HEK293 (cell line): ENCODE measurements around the gene GMPR.

Source experiments
- CTCF ChIA-PET: fragments of 350-600 bp; formaldehyde crosslinking; extraction: SDS; loops from one replicate; lab custom pipeline; 2021; ENCODE audit warnings: antibody characterized with exemption; lab: Yijun Ruan, JAX
- POLR2A ChIA-PET: fragments of 300-600 bp; formaldehyde crosslinking; extraction: SDS; loops from one replicate; lab custom pipeline; 2020; ENCODE audit warnings: antibody characterized with exemption, inconsistent platforms; lab: Yijun Ruan, JAX
- H3K27ac ChIP-seq: fragments of 200-500 bp; sonication (Bioruptor generic); 2 replicates; pipeline ENCODE4 v1.5.1; 2014; ENCODE audit warnings: low read depth, low read length, control low read depth, inconsistent platforms; ENCODE audit errors: extremely low read depth
- H3K36me3 ChIP-seq, 2 experiments: fragments of 200-500 bp in 1 of 2; sonication (Bioruptor generic) in 1 of 2; 1 replicate in 1 of 2; 2 replicates in 1 of 2; pipeline ENCODE4 v1.5.1; 2014 to 2017; ENCODE audit warnings: inconsistent platforms in 2 of 2, low read length in 2 of 2; ENCODE audit not compliant: control insufficient read depth in 2 of 2, insufficient read depth in 1 of 2
- H3K4me1 ChIP-seq: fragments of 200-500 bp; sonication (Bioruptor generic); 2 replicates; pipeline ENCODE4 v1.5.1; 2014; ENCODE audit warnings: mild to moderate bottlenecking, low read length, inconsistent platforms; ENCODE audit not compliant: control insufficient read depth, insufficient read depth
- H3K4me3 ChIP-seq: 2 replicates; pipeline ENCODE4 v1.5.1; 2011; ENCODE audit warnings: low read depth, mild to moderate bottlenecking, control low read depth, low read length, moderate library complexity
- H3K9me3 ChIP-seq: fragments of 200-500 bp; sonication (Bioruptor generic); 2 replicates; pipeline ENCODE4 v1.5.1; 2014; ENCODE audit warnings: low read depth, low read length, inconsistent platforms; ENCODE audit not compliant: control insufficient read depth, insufficient read depth
- KLF17 ChIP-seq: fragments of 450-650 bp; formaldehyde crosslinking; IDR thresholded peaks from 2 replicates; pipeline ENCODE4 v1.5.1; 2016; ENCODE audit warnings: missing biosample characterization, missing genetic modification characterization
- PRDM1 ChIP-seq: fragments of 450-650 bp; formaldehyde crosslinking; IDR thresholded peaks from 2 replicates; pipeline ENCODE4; 2016; ENCODE audit warnings: missing biosample characterization, missing genetic modification characterization
- YY2 ChIP-seq: fragments of 450-650 bp; formaldehyde crosslinking; IDR thresholded peaks from 2 replicates; pipeline ENCODE4 v1.5.1; 2016; ENCODE audit warnings: missing biosample characterization, missing genetic modification characterization
- ZNF132 ChIP-seq: fragments of 450-650 bp; formaldehyde crosslinking; IDR thresholded peaks from 2 replicates; pipeline ENCODE4 v1.5.1; 2017; ENCODE audit warnings: missing biosample characterization, missing genetic modification characterization, borderline replicate concordance
- ZNF362 ChIP-seq: fragments of 450-650 bp; formaldehyde crosslinking; IDR thresholded peaks from 2 replicates; pipeline ENCODE4 v1.5.1; 2016; ENCODE audit warnings: missing biosample characterization, missing genetic modification characterization
- ZNF366 ChIP-seq: fragments of 450-650 bp; formaldehyde crosslinking; conservative IDR thresholded peaks from 2 replicates; pipeline ENCODE4 v1.5.1; 2016; ENCODE audit warnings: missing biosample characterization, missing genetic modification characterization
- ZNF555 ChIP-seq: fragments of 450-650 bp; formaldehyde crosslinking; conservative IDR thresholded peaks from 2 replicates; pipeline ENCODE4 v1.5.1; 2017; ENCODE audit warnings: missing biosample characterization, mild to moderate bottlenecking, missing genetic modification characterization, inconsistent platforms
- ZNF660 ChIP-seq: fragments of 450-650 bp; IDR thresholded peaks from 2 replicates; pipeline ENCODE4 v1.5.1; 2018; ENCODE audit warnings: missing biosample characterization, mild to moderate bottlenecking, missing genetic modification characterization
- ZNF776 ChIP-seq: fragments of 450-650 bp; formaldehyde crosslinking; IDR thresholded peaks from 2 replicates; pipeline ENCODE4 v1.5.0; 2017; ENCODE audit warnings: missing biosample characterization, missing genetic modification characterization, borderline replicate concordance
- ZSCAN30 ChIP-seq: fragments of 450-650 bp; IDR thresholded peaks from 2 replicates; pipeline ENCODE4 v1.5.1; 2018; ENCODE audit warnings: missing biosample characterization, mild to moderate bottlenecking, missing genetic modification characterization, moderate library complexity
- TF ChIP-seq, protein P1 (sequence below): fragments of 450-650 bp; formaldehyde crosslinking; IDR thresholded peaks from 2 replicates; pipeline ENCODE4 v1.5.1; 2016; ENCODE audit warnings: missing biosample characterization, missing genetic modification characterization
- TF ChIP-seq, protein P2 (sequence below): fragments of 450-650 bp; formaldehyde crosslinking; IDR thresholded peaks from 2 replicates; pipeline ENCODE4 v1.5.1; 2017; ENCODE audit warnings: missing biosample characterization, missing genetic modification characterization
- TF ChIP-seq, protein P3 (sequence below): fragments of 450-650 bp; formaldehyde crosslinking; conservative IDR thresholded peaks from 2 replicates; pipeline ENCODE4 v1.5.1; 2016; ENCODE audit warnings: low read depth, missing biosample characterization, missing genetic modification characterization
- TF ChIP-seq, protein P4 (sequence below): fragments of 450-650 bp; IDR thresholded peaks from 2 replicates; pipeline ENCODE4 v1.5.1; 2018; ENCODE audit warnings: missing biosample characterization, missing genetic modification characterization
- TF ChIP-seq, protein P5 (sequence below): fragments of 450-650 bp; formaldehyde crosslinking; IDR thresholded peaks from 2 replicates; pipeline ENCODE4 v1.5.1; 2016; ENCODE audit warnings: missing biosample characterization, missing genetic modification characterization, low read depth

GMPR gene

DNA sequence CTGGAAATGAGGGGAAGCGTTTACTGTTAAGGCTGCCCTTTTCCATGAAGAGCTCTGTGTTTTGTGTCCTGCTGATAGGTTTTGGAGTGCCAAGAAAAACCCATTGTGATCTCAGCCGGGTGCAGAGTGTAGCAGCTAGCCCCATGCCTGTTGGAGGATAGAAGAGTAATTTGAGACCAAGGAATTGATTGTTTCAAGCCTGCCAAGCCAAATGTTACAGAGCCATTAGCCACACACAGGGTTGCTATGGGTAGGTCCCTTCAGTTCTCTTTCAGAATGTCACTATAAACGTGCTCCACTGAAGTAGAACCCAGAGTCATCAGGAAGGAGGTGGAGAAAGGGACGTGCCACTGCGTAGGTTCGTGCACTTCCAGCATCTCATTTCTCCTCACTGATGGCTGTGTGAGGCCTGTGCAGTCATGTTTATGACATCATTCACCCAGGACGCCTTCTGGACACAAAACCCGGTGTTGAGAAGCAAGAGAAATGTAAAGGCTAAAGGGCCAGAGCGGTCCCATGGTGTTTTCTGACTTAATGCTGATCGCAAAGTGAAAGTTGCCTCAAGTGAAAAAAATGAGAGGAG, 6.6 kb downstream of the GMPR start (continued):
- TF ChIP-seq ZNF555 (no peak), PRDM1 (tag by site-specific recombination) (peak; percentile 90), YY2 (0 out of 2 replicates have a peak, but pooled peaks have one; percentile 21), KLF17 (tag by site-specific recombination) (no peak), ZNF366 (tag by site-specific recombination) (peak; percentile 59), ZSCAN30 (tag by site-specific recombination) (0 out of 2 replicates have a peak, but pooled peaks have one; percentile 8)
- TF ChIP-seq, protein P1, sequence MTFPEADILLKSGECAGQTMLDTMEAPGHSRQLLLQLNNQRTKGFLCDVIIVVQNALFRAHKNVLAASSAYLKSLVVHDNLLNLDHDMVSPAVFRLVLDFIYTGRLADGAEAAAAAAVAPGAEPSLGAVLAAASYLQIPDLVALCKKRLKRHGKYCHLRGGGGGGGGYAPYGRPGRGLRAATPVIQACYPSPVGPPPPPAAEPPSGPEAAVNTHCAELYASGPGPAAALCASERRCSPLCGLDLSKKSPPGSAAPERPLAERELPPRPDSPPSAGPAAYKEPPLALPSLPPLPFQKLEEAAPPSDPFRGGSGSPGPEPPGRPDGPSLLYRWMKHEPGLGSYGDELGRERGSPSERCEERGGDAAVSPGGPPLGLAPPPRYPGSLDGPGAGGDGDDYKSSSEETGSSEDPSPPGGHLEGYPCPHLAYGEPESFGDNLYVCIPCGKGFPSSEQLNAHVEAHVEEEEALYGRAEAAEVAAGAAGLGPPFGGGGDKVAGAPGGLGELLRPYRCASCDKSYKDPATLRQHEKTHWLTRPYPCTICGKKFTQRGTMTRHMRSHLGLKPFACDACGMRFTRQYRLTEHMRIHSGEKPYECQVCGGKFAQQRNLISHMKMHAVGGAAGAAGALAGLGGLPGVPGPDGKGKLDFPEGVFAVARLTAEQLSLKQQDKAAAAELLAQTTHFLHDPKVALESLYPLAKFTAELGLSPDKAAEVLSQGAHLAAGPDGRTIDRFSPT (tag by site-specific recombination) = no peak
- TF ChIP-seq, protein P2, sequence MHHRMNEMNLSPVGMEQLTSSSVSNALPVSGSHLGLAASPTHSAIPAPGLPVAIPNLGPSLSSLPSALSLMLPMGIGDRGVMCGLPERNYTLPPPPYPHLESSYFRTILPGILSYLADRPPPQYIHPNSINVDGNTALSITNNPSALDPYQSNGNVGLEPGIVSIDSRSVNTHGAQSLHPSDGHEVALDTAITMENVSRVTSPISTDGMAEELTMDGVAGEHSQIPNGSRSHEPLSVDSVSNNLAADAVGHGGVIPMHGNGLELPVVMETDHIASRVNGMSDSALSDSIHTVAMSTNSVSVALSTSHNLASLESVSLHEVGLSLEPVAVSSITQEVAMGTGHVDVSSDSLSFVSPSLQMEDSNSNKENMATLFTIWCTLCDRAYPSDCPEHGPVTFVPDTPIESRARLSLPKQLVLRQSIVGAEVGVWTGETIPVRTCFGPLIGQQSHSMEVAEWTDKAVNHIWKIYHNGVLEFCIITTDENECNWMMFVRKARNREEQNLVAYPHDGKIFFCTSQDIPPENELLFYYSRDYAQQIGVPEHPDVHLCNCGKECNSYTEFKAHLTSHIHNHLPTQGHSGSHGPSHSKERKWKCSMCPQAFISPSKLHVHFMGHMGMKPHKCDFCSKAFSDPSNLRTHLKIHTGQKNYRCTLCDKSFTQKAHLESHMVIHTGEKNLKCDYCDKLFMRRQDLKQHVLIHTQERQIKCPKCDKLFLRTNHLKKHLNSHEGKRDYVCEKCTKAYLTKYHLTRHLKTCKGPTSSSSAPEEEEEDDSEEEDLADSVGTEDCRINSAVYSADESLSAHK (tag by site-specific recombination) = peak; percentile 99

DNA sequence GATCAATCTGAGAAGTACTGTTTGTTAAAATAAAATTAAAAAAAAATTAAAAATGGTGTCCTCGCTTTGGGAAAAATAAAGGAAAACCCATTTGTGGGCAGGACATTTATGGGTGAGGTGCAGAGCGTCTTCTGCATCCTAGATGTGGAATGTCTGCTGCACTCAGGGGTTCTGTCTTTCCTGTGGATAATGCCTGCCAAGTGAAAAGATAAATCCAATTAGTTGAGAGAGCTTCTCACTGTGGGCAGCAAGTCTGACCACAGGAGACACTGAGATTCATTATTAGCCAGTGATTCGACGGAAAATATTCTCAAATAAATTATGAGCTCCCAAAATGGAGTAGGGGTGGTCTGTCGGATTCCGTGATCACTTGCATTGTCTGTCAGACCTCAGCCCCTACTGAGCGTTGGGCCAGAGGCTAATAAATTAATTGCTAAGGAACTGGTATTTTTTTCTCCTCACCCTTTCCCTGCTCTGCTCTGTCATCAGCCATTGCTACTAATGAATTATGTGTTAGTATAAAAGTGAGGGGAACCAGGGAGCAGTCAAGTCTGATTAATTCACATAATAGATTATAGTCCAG, 10.0 kb downstream of the GMPR start:
- H3K9me3 ChIP-seq = no peaks in the 10 kb centered on the region
- CTCF ChIA-PET = interaction anchor here (0.6 to 1.6 kb wide), 2 partner anchors 28 to 68 kb away, joined by 6 read pairs; no protein-coding TSS in a partner anchor
- H3K27ac ChIP-seq = no peak overlapping the region
- TF ChIP-seq, protein P3, sequence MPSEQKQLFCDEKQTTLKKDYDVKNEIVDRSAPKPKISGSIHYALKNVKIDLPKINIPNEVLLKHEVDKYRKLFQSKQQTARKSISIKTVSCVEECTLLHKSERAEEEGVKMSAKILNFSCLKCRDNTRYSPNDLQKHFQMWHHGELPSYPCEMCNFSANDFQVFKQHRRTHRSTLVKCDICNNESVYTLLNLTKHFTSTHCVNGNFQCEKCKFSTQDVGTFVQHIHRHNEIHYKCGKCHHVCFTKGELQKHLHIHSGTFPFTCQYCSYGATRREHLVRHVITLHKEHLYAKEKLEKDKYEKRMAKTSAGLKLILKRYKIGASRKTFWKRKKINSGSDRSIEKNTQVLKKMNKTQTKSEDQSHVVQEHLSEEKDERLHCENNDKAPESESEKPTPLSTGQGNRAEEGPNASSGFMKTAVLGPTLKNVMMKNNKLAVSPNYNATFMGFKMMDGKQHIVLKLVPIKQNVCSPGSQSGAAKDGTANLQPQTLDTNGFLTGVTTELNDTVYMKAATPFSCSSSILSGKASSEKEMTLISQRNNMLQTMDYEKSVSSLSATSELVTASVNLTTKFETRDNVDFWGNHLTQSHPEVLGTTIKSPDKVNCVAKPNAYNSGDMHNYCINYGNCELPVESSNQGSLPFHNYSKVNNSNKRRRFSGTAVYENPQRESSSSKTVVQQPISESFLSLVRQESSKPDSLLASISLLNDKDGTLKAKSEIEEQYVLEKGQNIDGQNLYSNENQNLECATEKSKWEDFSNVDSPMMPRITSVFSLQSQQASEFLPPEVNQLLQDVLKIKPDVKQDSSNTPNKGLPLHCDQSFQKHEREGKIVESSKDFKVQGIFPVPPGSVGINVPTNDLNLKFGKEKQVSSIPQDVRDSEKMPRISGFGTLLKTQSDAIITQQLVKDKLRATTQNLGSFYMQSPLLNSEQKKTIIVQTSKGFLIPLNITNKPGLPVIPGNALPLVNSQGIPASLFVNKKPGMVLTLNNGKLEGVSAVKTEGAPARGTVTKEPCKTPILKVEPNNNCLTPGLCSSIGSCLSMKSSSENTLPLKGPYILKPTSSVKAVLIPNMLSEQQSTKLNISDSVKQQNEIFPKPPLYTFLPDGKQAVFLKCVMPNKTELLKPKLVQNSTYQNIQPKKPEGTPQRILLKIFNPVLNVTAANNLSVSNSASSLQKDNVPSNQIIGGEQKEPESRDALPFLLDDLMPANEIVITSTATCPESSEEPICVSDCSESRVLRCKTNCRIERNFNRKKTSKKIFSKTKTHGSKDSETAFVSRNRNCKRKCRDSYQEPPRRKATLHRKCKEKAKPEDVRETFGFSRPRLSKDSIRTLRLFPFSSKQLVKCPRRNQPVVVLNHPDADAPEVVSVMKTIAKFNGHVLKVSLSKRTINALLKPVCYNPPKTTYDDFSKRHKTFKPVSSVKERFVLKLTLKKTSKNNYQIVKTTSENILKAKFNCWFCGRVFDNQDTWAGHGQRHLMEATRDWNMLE = no peak
- no peak overlapping the region for H3K4me3 ChIP-seq
- POLR2A ChIA-PET = interaction anchor here (0.6 kb wide), 1 partner anchor 52 kb away, joined by 4 read pairs; no protein-coding TSS in a partner anchor
- H3K36me3 ChIP-seq = peaks cover 8 to 25% of the 10 kb centered on the region in 2 experiments; a peak in 2 of 3 replicates
- H3K4me1 ChIP-seq = peaks cover 5% of the 10 kb centered on the region

GRCh38 chr6:16249971-16250370, 11.6 kb downstream of the GMPR start:
- ChIA-PET POLR2A (no interaction called here), CTCF (interaction anchor here (0.9 kb wide), 1 partner anchor 26 kb away, joined by 3 read pairs; no protein-coding TSS in a partner anchor)
- no peak overlapping the region for H3K4me3 ChIP-seq
- peaks cover 8 to 30% of the 10 kb centered on the region in 2 experiments; a peak in 2 of 3 replicates for H3K36me3 ChIP-seq
- no peak overlapping the region for H3K27ac ChIP-seq
- no peaks in the 10 kb centered on the region; the same call in 1 of the 2 replicates for H3K4me1 ChIP-seq
- no peaks in the 10 kb centered on the region for H3K9me3 ChIP-seq
- TF ChIP-seq, protein P4, sequence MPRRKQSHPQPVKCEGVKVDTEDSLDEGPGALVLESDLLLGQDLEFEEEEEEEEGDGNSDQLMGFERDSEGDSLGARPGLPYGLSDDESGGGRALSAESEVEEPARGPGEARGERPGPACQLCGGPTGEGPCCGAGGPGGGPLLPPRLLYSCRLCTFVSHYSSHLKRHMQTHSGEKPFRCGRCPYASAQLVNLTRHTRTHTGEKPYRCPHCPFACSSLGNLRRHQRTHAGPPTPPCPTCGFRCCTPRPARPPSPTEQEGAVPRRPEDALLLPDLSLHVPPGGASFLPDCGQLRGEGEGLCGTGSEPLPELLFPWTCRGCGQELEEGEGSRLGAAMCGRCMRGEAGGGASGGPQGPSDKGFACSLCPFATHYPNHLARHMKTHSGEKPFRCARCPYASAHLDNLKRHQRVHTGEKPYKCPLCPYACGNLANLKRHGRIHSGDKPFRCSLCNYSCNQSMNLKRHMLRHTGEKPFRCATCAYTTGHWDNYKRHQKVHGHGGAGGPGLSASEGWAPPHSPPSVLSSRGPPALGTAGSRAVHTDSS (tag by site-specific recombination) = no peak
- TF ChIP-seq ZNF132 (tag by site-specific recombination) (no peak), ZNF776 (tag by site-specific recombination) (no peak), ZNF362 (tag by site-specific recombination) (no peak), ZNF660 (no peak)
- TF ChIP-seq, protein P5, sequence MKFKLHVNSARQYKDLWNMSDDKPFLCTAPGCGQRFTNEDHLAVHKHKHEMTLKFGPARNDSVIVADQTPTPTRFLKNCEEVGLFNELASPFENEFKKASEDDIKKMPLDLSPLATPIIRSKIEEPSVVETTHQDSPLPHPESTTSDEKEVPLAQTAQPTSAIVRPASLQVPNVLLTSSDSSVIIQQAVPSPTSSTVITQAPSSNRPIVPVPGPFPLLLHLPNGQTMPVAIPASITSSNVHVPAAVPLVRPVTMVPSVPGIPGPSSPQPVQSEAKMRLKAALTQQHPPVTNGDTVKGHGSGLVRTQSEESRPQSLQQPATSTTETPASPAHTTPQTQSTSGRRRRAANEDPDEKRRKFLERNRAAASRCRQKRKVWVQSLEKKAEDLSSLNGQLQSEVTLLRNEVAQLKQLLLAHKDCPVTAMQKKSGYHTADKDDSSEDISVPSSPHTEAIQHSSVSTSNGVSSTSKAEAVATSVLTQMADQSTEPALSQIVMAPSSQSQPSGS (tag by site-specific recombination) = no peak
